Trophoblast cell (in vitro differentiated cells and primary cell): ENCODE data around the gene MYADML2.

Source experiments
- DNase-seq, 2 donors: peaks; one replicate each; pipeline ENCODE4 v3.0.0-alpha.2; 2016
- H2AFZ ChIP-seq: 2 replicates; pipeline ENCODE4 v1.6.1; 2013; ENCODE audit warnings: low read length, moderate library complexity, mild to moderate bottlenecking; ENCODE audit not compliant: insufficient read depth, poor library complexity
- H2AK5ac ChIP-seq: 2 replicates; pipeline ENCODE4 v1.6.1; 2013; ENCODE audit warnings: mild to moderate bottlenecking, low read length
- H2BK120ac ChIP-seq: 2 replicates; pipeline ENCODE4 v1.6.1; 2013; ENCODE audit warnings: low read length, mild to moderate bottlenecking, moderate library complexity; ENCODE audit not compliant: insufficient read depth, poor library complexity
- H2BK12ac ChIP-seq: 2 replicates; pipeline ENCODE4 v1.6.1; 2013; ENCODE audit warnings: mild to moderate bottlenecking, low read length, moderate library complexity
- H2BK5ac ChIP-seq: 2 replicates; pipeline ENCODE4 v1.6.1; 2013; ENCODE audit warnings: low read length, low read depth, moderate library complexity, mild to moderate bottlenecking; ENCODE audit not compliant: poor library complexity
- H3K14ac ChIP-seq: 2 replicates; pipeline ENCODE4 v1.6.1; 2013; ENCODE audit warnings: mild to moderate bottlenecking, low read length
- H3K18ac ChIP-seq: 2 replicates; pipeline ENCODE4 v1.6.1; 2013; ENCODE audit warnings: mild to moderate bottlenecking, low read length
- H3K23ac ChIP-seq: 2 replicates; pipeline ENCODE4 v1.6.1; 2013; ENCODE audit warnings: low read length
- H3K27ac ChIP-seq: 2 replicates; pipeline ENCODE4 v1.5.1; 2013; ENCODE audit warnings: low read depth, mild to moderate bottlenecking, inconsistent platforms, low read length, moderate library complexity
- H3K27me3 ChIP-seq: 2 replicates; pipeline ENCODE4 v1.6.1; 2013; ENCODE audit warnings: inconsistent platforms, mild to moderate bottlenecking, low read length, moderate library complexity; ENCODE audit not compliant: insufficient read depth
- H3K36me3 ChIP-seq, 2 experiments: 1 replicate in 1 of 2; 2 replicates in 1 of 2; pipeline ENCODE4 v1.6.1; 2013; ENCODE audit warnings: low read length in 2 of 2, mild to moderate bottlenecking in 2 of 2, moderate library complexity in 1 of 2; ENCODE audit not compliant: insufficient read depth in 2 of 2, control insufficient read depth in 1 of 2
- H3K4ac ChIP-seq: 2 replicates; pipeline ENCODE4 v1.6.1; 2013; ENCODE audit warnings: low read depth, mild to moderate bottlenecking, low read length, moderate library complexity
- H3K4me1 ChIP-seq, 2 experiments: 1 replicate in 1 of 2; 2 replicates in 1 of 2; pipeline ENCODE4 v1.6.1; 2013; ENCODE audit warnings: low read length in 2 of 2, mild to moderate bottlenecking in 2 of 2, moderate library complexity in 1 of 2; ENCODE audit not compliant: insufficient read depth in 2 of 2, control insufficient read depth in 1 of 2
- H3K4me2 ChIP-seq: 2 replicates; pipeline ENCODE4 v1.6.1; 2013; ENCODE audit warnings: inconsistent platforms, mild to moderate bottlenecking, low read length, moderate library complexity
- H3K4me3 ChIP-seq: 2 replicates; pipeline ENCODE4 v1.5.1; 2013; ENCODE audit warnings: mild to moderate bottlenecking, low read depth, low read length, inconsistent platforms
- H3K79me1 ChIP-seq: one replicate; pipeline ENCODE4 v1.6.1; 2013; ENCODE audit warnings: low read length
- H3K79me2 ChIP-seq: 2 replicates; pipeline ENCODE4 v1.6.1; 2013; ENCODE audit warnings: low read length, mild to moderate bottlenecking; ENCODE audit not compliant: control insufficient read depth, insufficient read depth, poor library complexity
- H3K9ac ChIP-seq: 2 replicates; pipeline ENCODE4 v1.6.1; 2013; ENCODE audit warnings: mild to moderate bottlenecking, low read length
- H3K9me3 ChIP-seq: 2 replicates; pipeline ENCODE4 v1.6.1; 2013; ENCODE audit warnings: low read depth, mild to moderate bottlenecking, control low read depth, inconsistent platforms, low read length; ENCODE audit not compliant: insufficient read depth
- H4K12ac ChIP-seq: 2 replicates; pipeline ENCODE4 v1.6.1; 2013; ENCODE audit warnings: low read depth, mild to moderate bottlenecking, low read length, moderate library complexity
- H4K8ac ChIP-seq: 2 replicates; pipeline ENCODE4 v1.6.1; 2013; ENCODE audit warnings: low read depth, mild to moderate bottlenecking, low read length, moderate library complexity
- H4K91ac ChIP-seq: one replicate; pipeline ENCODE4 v1.6.1; 2013; ENCODE audit warnings: low read depth, mild to moderate bottlenecking, low read length, moderate library complexity
- WGBS: extraction: QIAGEN DNeasy Blood & Tissue Kit; methylation state at CpG from one replicate; pipeline ENCODE4 v1.1.7; 2013; ENCODE audit warnings: missing lambda C conversion rate; ENCODE audit not compliant: insufficient read length, insufficient coverage; ENCODE audit errors: extremely low coverage; 5-methylcytosine and 5-hydroxymethylcytosine counted together

Gene MYADML2

GRCh38 chr17:81932333-81932983 lies 14.6 kb downstream of the MYADML2 start:
- H2AK5ac ChIP-seq = no peak overlapping the region
- no CpG with 5 or more reads among the region's 9 CpGs for WGBS
- no peak overlapping the region for H3K27ac ChIP-seq
- H2BK5ac ChIP-seq = no peak overlapping the region
- H3K79me2 ChIP-seq = peaks cover 9% of the 10 kb centered on the region
- no peak overlapping the region for H2AFZ ChIP-seq
- H3K18ac ChIP-seq = no peak overlapping the region
- H3K79me1 ChIP-seq = peaks cover 15% of the 10 kb centered on the region
- H2BK120ac ChIP-seq = no peak overlapping the region
- H3K9ac ChIP-seq = no peak overlapping the region
- no peak for DNase-seq
- H3K23ac ChIP-seq = no peak overlapping the region
- H3K4me1 ChIP-seq = peaks cover 13 to 20% of the 10 kb centered on the region in 2 experiments
- no peak overlapping the region for H3K4me3 ChIP-seq
- no peak overlapping the region for H3K14ac ChIP-seq
- H2BK12ac ChIP-seq = no peak overlapping the region
- no peak overlapping the region for H4K91ac ChIP-seq
- H3K36me3 ChIP-seq = peaks cover 4 to 10% of the 10 kb centered on the region in 2 experiments
- no peak overlapping the region for H3K4ac ChIP-seq
- H3K4me2 ChIP-seq = no peak overlapping the region
- no peak overlapping the region for H4K8ac ChIP-seq
- no peaks in the 10 kb centered on the region for H3K27me3 ChIP-seq
- no peak overlapping the region for H4K12ac ChIP-seq
- H3K9me3 ChIP-seq = no peaks in the 10 kb centered on the region

GRCh38 chr17:81931557-81932332 lies 15.3 kb downstream of the MYADML2 start:
- Histone ChIP-seq H3K4me1 (peaks cover 10 to 18% of the 10 kb centered on the region in 2 experiments), H2BK120ac (no peak overlapping the region)

DNA sequence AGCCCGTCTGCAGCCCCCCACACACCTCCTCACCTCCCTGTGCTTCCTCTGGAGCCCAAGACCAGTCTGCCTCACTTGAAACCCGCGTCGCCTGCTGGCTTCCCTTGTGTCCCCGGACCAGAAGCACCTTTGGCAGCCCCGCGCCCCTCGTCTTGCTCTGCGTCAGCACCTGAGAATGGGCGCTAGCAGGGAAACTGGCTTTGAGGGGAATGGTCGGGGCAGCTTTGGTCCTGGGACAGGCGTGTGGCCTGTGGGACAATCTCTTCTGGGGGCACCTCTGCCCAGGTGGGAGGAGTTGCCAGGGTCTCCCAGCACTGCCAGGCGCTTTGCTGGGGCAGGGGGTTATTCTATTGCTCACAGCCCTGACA lies 15.9 kb downstream of the MYADML2 start:
- Histone ChIP-seq H4K12ac (no peak overlapping the region), H3K36me3 (peaks cover 4 to 10% of the 10 kb centered on the region in 2 experiments), H3K4me1 (peaks cover 9 to 15% of the 10 kb centered on the region in 2 experiments), H2AK5ac (no peak overlapping the region), H3K4me3 (no peak overlapping the region), H3K79me1 (peaks cover 17% of the 10 kb centered on the region), H2AFZ (no peak overlapping the region), H3K9ac (no peak overlapping the region), H3K18ac (no peak overlapping the region), H3K23ac (no peak overlapping the region), H4K8ac (no peak overlapping the region), H3K4me2 (no peak overlapping the region), H2BK12ac (no peak overlapping the region), H3K27me3 (no peaks in the 10 kb centered on the region), H2BK5ac (no peak overlapping the region), H3K79me2 (peaks cover 12% of the 10 kb centered on the region), H3K27ac (no peak overlapping the region), H3K4ac (no peak overlapping the region), H2BK120ac (no peak overlapping the region), H3K9me3 (no peaks in the 10 kb centered on the region), H4K91ac (no peak overlapping the region), H3K14ac (no peak overlapping the region)
- DNase-seq = no peak
- no CpG with 5 or more reads among the region's 13 CpGs for WGBS

More at GRCh38 chr17:81931557-81932332, 15.3 kb downstream of the MYADML2 start:
- Histone ChIP-seq H3K18ac (no peak overlapping the region), H2BK12ac (no peak overlapping the region), H4K8ac (no peak overlapping the region), H3K4me2 (no peak overlapping the region), H4K12ac (no peak overlapping the region), H3K27me3 (no peaks in the 10 kb centered on the region), H2AK5ac (no peak overlapping the region), H3K79me2 (peaks cover 11% of the 10 kb centered on the region), H3K9ac (no peak overlapping the region), H3K36me3 (peaks cover 4 to 10% of the 10 kb centered on the region in 2 experiments), H3K23ac (no peak overlapping the region), H4K91ac (no peak overlapping the region), H2AFZ (no peak overlapping the region), H3K4ac (no peak overlapping the region), H2BK5ac (no peak overlapping the region), H3K9me3 (no peaks in the 10 kb centered on the region), H3K4me3 (no peak overlapping the region), H3K27ac (no peak overlapping the region), H3K14ac (no peak overlapping the region), H3K79me1 (peaks cover 14% of the 10 kb centered on the region)
- DNase-seq = no peak
- no CpG with 5 or more reads among the region's 15 CpGs for whole genome bisulfite sequencing

DNA sequence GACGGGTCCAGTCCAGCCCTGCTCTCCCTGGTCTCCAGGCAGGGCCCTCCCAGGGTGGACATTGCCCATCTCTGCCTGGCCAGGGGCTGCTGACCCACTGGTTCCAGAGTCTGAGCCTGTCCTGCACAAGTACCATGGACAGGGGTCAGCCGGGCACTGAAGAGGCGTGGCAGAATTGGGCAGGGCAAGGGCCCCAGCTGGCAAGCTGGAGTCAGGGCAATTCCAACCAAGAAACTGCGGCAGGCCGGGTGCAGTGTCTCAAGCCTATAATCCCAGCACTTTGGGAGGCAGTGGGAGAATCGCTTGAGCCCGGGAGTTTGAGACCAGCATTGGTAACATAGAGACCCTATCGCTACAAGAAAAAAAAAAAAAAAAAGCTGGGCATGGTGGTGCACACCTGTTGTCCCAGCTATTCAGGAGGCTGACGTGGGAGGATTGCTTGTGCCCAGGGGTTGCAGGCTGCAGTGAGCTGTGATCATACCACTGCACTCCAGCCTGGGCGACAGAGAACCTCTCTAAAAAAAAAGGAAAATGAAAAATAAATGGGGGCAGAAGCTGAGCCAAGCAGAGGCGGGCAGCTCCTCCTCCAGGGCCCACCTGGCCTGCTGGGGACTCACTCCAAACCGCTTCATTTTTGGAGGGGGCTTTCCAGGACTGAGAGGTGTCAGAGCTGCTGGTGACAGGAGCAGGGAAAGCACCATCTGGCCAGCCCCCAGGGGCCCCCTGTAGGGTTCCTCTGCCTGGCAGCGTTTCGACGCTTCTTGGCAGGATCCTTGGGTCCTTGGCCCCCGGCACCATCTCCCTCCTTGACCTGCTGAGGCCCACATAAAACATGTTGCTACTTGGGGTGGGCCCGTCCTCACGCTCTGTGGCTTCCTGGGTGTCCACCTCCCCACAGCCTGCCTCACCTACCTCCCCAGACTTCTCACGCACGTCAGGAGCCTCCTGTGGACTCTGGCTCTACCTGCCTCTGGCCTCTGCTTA lies 16.6 kb downstream of the MYADML2 start:
- H3K79me2 ChIP-seq = peaks cover 17% of the 10 kb centered on the region
- H4K12ac ChIP-seq = no peak overlapping the region
- no peak overlapping the region for H3K4ac ChIP-seq
- H3K9me3 ChIP-seq = no peaks in the 10 kb centered on the region
- peaks cover 14 to 18% of the 10 kb centered on the region in 2 experiments for H3K4me1 ChIP-seq
- no peak overlapping the region for H3K27ac ChIP-seq
- H2BK12ac ChIP-seq = no peak overlapping the region
- H3K4me2 ChIP-seq = no peak overlapping the region
- no CpG with 5 or more reads among the region's 20 CpGs for WGBS
- H3K18ac ChIP-seq = no peak overlapping the region
- no peak for DNase-seq
- H4K8ac ChIP-seq = no peak overlapping the region
- H3K36me3 ChIP-seq = peaks cover 4 to 10% of the 10 kb centered on the region in 2 experiments
- no peak overlapping the region for H3K14ac ChIP-seq
- no peak overlapping the region for H3K9ac ChIP-seq
- H2BK120ac ChIP-seq = no peak overlapping the region
- H2AFZ ChIP-seq = no peak overlapping the region
- H3K79me1 ChIP-seq = peaks cover 18% of the 10 kb centered on the region
- no peak overlapping the region for H4K91ac ChIP-seq
- H2BK5ac ChIP-seq = no peak overlapping the region
- no peak overlapping the region for H3K23ac ChIP-seq
- H2AK5ac ChIP-seq = no peak overlapping the region
- H3K4me3 ChIP-seq = no peak overlapping the region
- no peaks in the 10 kb centered on the region for H3K27me3 ChIP-seq
